Measurements from ENCODE around the gene CNKSR1. TPM values are rescaled to one million over a fixed set of nuclear protein-coding genes. Genes with fewer than 3 reads are reported as not detected.

CNKSR1 gene
- total RNA-seq, 1 experiment from 2014 or later: 18.0 TPM

- DNase-seq (ENCODE audit: low spot score): no peak
- Mint-ChIP-seq H3K36me3 (no peaks in the 10 kb centered on the region), H3K9me3 (no peaks in the 10 kb centered on the region), H3K27me3 (ENCODE audit: low read depth) (no peaks in the 10 kb centered on the region), H3K4me3 (no peak overlapping the region), H3K27ac (no peak overlapping the region), H3K4me1 (peaks cover 19% of the 10 kb centered on the region)
- ChIA-PET CTCF (no interaction called here), POLR2A (no interaction called here)
- TF ChIP-seq IRF1 (CRISPR knock-in tag; IDR thresholded peaks at IDR 0.05): no peak
- TF ChIP-seq, protein P1, sequence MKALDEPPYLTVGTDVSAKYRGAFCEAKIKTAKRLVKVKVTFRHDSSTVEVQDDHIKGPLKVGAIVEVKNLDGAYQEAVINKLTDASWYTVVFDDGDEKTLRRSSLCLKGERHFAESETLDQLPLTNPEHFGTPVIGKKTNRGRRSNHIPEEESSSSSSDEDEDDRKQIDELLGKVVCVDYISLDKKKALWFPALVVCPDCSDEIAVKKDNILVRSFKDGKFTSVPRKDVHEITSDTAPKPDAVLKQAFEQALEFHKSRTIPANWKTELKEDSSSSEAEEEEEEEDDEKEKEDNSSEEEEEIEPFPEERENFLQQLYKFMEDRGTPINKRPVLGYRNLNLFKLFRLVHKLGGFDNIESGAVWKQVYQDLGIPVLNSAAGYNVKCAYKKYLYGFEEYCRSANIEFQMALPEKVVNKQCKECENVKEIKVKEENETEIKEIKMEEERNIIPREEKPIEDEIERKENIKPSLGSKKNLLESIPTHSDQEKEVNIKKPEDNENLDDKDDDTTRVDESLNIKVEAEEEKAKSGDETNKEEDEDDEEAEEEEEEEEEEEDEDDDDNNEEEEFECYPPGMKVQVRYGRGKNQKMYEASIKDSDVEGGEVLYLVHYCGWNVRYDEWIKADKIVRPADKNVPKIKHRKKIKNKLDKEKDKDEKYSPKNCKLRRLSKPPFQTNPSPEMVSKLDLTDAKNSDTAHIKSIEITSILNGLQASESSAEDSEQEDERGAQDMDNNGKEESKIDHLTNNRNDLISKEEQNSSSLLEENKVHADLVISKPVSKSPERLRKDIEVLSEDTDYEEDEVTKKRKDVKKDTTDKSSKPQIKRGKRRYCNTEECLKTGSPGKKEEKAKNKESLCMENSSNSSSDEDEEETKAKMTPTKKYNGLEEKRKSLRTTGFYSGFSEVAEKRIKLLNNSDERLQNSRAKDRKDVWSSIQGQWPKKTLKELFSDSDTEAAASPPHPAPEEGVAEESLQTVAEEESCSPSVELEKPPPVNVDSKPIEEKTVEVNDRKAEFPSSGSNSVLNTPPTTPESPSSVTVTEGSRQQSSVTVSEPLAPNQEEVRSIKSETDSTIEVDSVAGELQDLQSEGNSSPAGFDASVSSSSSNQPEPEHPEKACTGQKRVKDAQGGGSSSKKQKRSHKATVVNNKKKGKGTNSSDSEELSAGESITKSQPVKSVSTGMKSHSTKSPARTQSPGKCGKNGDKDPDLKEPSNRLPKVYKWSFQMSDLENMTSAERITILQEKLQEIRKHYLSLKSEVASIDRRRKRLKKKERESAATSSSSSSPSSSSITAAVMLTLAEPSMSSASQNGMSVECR (CRISPR knock-in tag; IDR thresholded peaks at IDR 0.05; ENCODE audit: borderline replicate concordance): no peak
- TF ChIP-seq CREB1 (CRISPR knock-in tag; IDR thresholded peaks at IDR 0.05): no peak
- TF ChIP-seq ZNF138 (CRISPR knock-in tag; conservative IDR thresholded peaks at IDR 0.05): no peak
- TF ChIP-seq FOXJ3 (CRISPR knock-in tag; IDR thresholded peaks at IDR 0.05; ENCODE audit: borderline replicate concordance): no peak
- TF ChIP-seq GABPB1 (CRISPR knock-in tag; IDR thresholded peaks at IDR 0.05): no peak
- no peak for TF ChIP-seq FOXP1 (CRISPR knock-in tag; IDR thresholded peaks at IDR 0.05; ENCODE audit: borderline replicate concordance)
- TF ChIP-seq, protein P2, sequence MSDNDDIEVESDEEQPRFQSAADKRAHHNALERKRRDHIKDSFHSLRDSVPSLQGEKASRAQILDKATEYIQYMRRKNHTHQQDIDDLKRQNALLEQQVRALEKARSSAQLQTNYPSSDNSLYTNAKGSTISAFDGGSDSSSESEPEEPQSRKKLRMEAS (CRISPR knock-in tag; IDR thresholded peaks at IDR 0.05): no peak
- TF ChIP-seq ZNF416 (CRISPR knock-in tag; IDR thresholded peaks at IDR 0.05): no peak
- ATAC-seq: no peak
Measured at GRCh38 chr1:26175346-26175745, 1.9 kb upstream of the CNKSR1 start.

GRCh38 chr1:26180010-26180506 lies 2.8 kb downstream of the CNKSR1 start:
- TF ChIP-seq SMAD3 (CRISPR knock-in tag; IDR thresholded peaks at IDR 0.05; ENCODE audit: borderline replicate concordance) (no peak), ZNF416 (CRISPR knock-in tag; IDR thresholded peaks at IDR 0.05) (no peak), ZNF232 (CRISPR knock-in tag; IDR thresholded peaks at IDR 0.05) (no peak), OVOL2 (CRISPR knock-in tag; IDR thresholded peaks at IDR 0.05; ENCODE audit: borderline replicate concordance) (no peak), ZNF671 (CRISPR knock-in tag; IDR thresholded peaks at IDR 0.05) (no peak), ZNF423 (CRISPR knock-in tag; IDR thresholded peaks at IDR 0.05) (no peak), ZNF317 (CRISPR knock-in tag; IDR thresholded peaks at IDR 0.05; ENCODE audit: borderline replicate concordance, low read depth) (no peak)
- TF ChIP-seq, protein P3, sequence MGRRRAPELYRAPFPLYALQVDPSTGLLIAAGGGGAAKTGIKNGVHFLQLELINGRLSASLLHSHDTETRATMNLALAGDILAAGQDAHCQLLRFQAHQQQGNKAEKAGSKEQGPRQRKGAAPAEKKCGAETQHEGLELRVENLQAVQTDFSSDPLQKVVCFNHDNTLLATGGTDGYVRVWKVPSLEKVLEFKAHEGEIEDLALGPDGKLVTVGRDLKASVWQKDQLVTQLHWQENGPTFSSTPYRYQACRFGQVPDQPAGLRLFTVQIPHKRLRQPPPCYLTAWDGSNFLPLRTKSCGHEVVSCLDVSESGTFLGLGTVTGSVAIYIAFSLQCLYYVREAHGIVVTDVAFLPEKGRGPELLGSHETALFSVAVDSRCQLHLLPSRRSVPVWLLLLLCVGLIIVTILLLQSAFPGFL (CRISPR knock-in tag; IDR thresholded peaks at IDR 0.05; ENCODE audit: borderline replicate concordance): no peak
- ChIA-PET CTCF (interaction anchor here (0.9 to 3.6 kb wide), 3 partner anchors 10 to 54 kb away, joined by 3 to 25 read pairs (median 13); partner anchors contain the start of genes CATSPER4, CEP85 and ZNF593), POLR2A (no interaction called here)
- peaks cover 10% of the 10 kb centered on the region for H3K4me1 Mint-ChIP-seq
- H3K9me3 Mint-ChIP-seq: no peaks in the 10 kb centered on the region
- H3K4me3 Mint-ChIP-seq: no peak overlapping the region
- DNase-seq (ENCODE audit: low spot score) (no peak), ATAC-seq (no peak)
- H3K36me3 Mint-ChIP-seq: 0 out of 2 replicates have a peak, but pooled peaks cover 2% of the 10 kb centered on the region
- no peak overlapping the region for H3K27ac Mint-ChIP-seq
- no peaks in the 10 kb centered on the region for H3K27me3 Mint-ChIP-seq (ENCODE audit: low read depth)
